GM12878 (cell line): ENCODE data around the gene SPOP. TPM values are rescaled to one million over a fixed set of nuclear protein-coding genes. Genes with fewer than 3 reads are reported as not detected.

ENCODE experiments used
- ATAC-seq: fragments of 200-7000 bp; cut with Tn5 transposase; 3 replicates; pipeline ENCODE4 v1.9.1; 2020; ENCODE audit warnings: mild to moderate bottlenecking, moderate library complexity
- BruUV-seq: library from RNA; stranded (reverse); fragments of 400-500 nt; replicated peaks from 2 replicates; lab custom pipeline; 2021; lab: Mats Ljungman, UMichigan
- CTCF ChIA-PET: fragments of 300-600 bp; sonication (Branson Sonifier 250); formaldehyde crosslinking; extraction: SDS; loops from one replicate; lab custom pipeline; 2021; ENCODE audit warnings: inconsistent platforms; lab: Yijun Ruan, JAX
- POLR2A ChIA-PET: fragments of 350-600 bp; formaldehyde crosslinking; extraction: SDS; loops from one replicate; lab custom pipeline; 2021; ENCODE audit warnings: inconsistent platforms; lab: Charles Lee
- RAD21 ChIA-PET: fragments of 300-600 bp; sonication (Branson Sonifier 250); formaldehyde crosslinking; loops from one replicate; lab custom pipeline; 2023; ENCODE audit warnings: antibody characterized with exemption; ENCODE audit not compliant: unreplicated experiment; lab: Charles Lee
- SMC1A ChIA-PET: fragments of 300-600 bp; sonication (Branson Sonifier 250); formaldehyde crosslinking; loops from one replicate; lab custom pipeline; 2023; ENCODE audit not compliant: unreplicated experiment, uncharacterized antibody; lab: Charles Lee
- DNase-seq: peaks from one replicate; pipeline ENCODE4 v3.0.0-alpha.2; 2011; ENCODE audit warnings: low read depth, low spot score
- FAIRE-seq: peaks from 3 replicates; lab custom pipeline; 2011; peaks lifted over from hg19 to GRCh38; lab: Jason Lieb, UNC
- H2AFZ ChIP-seq: 2 replicates; pipeline ENCODE4 v1.6.0; 2011; ENCODE audit warnings: low read depth, low read length, control low read depth; ENCODE audit not compliant: control insufficient read depth
- H3K27ac ChIP-seq: 2 replicates; pipeline ENCODE4 v1.5.1; 2011; ENCODE audit warnings: control low read depth; ENCODE audit not compliant: control insufficient read depth, insufficient read depth
- H3K27me3 ChIP-seq, 2 experiments: replicated peaks in 1 of 2; 2 replicates each; pipeline versions ENCODE4 v1.6.0 to v1.6.1; 2011; ENCODE audit warnings: low read length in 1 of 2; ENCODE audit not compliant: control insufficient read depth in 2 of 2, insufficient read depth in 2 of 2
- H3K36me3 ChIP-seq, 2 experiments: 2 replicates each; pipeline ENCODE4 v1.5.1; 2011; ENCODE audit warnings: low read length in 1 of 2; ENCODE audit not compliant: control insufficient read depth in 2 of 2, insufficient read depth in 2 of 2
- H3K4me1 ChIP-seq: 2 replicates; pipeline ENCODE4 v1.6.1; 2011; ENCODE audit warnings: mild to moderate bottlenecking, low read length, moderate library complexity, mixed read lengths; ENCODE audit not compliant: control insufficient read depth, insufficient read depth
- H3K4me2 ChIP-seq: 2 replicates; pipeline ENCODE4 v1.6.0; 2011; ENCODE audit warnings: control low read depth; ENCODE audit not compliant: control insufficient read depth, insufficient read depth
- H3K4me3 ChIP-seq: fragments of 200-600 bp; sonication (generic); 2 replicates; pipeline ENCODE4 v1.5.1; 2016
- H3K79me2 ChIP-seq: 2 replicates; pipeline ENCODE4 v1.6.0; 2011; ENCODE audit warnings: low read length; ENCODE audit not compliant: control insufficient read depth, insufficient read depth
- H3K9ac ChIP-seq: 2 replicates; pipeline ENCODE4 v1.8.0; 2011; ENCODE audit warnings: low read length, control low read depth, mixed read lengths; ENCODE audit not compliant: control insufficient read depth, insufficient read depth
- H3K9me3 ChIP-seq: replicated peaks from 3 replicates; pipeline ENCODE4 v1.5.1; 2011; ENCODE audit warnings: mild to moderate bottlenecking, low read length; ENCODE audit not compliant: control insufficient read depth, insufficient read depth
- H4K20me1 ChIP-seq: 2 replicates; pipeline ENCODE4 v1.6.0; 2011; ENCODE audit not compliant: control insufficient read depth, insufficient read depth
- BACH1 ChIP-seq: fragments of 450-650 bp; IDR thresholded peaks from 2 replicates; pipeline ENCODE4 v1.6.1; 2017; ENCODE audit warnings: mild to moderate bottlenecking, borderline replicate concordance
- FOS ChIP-seq: IDR thresholded peaks from 3 replicates; pipeline ENCODE4 v1.6.1; 2011; ENCODE audit warnings: borderline replicate concordance; ENCODE audit not compliant: insufficient read length; ENCODE audit errors: extremely low read depth
- GATAD2B ChIP-seq: fragments of 450-650 bp; conservative IDR thresholded peaks from 2 replicates; pipeline ENCODE4 v1.6.1; 2017; ENCODE audit warnings: low read depth, mild to moderate bottlenecking, moderate library complexity
- IKZF1 ChIP-seq: fragments of 450-650 bp; conservative IDR thresholded peaks from 2 replicates; pipeline ENCODE4 v1.6.1; 2017; ENCODE audit warnings: antibody characterized with exemption, mild to moderate bottlenecking
- MTA2 ChIP-seq: fragments of 450-650 bp; IDR thresholded peaks from 2 replicates; pipeline ENCODE4 v1.6.1; 2016; ENCODE audit warnings: low read depth, mild to moderate bottlenecking, moderate library complexity
- MXI1 ChIP-seq: fragments of 150-350 bp; IDR thresholded peaks from 2 replicates; pipeline ENCODE4 v1.6.1; 2011; ENCODE audit warnings: low read depth, mild to moderate bottlenecking, inconsistent platforms, low read length, improper control_type of control experiment
- STAT1 ChIP-seq: fragments of 450-650 bp; conservative IDR thresholded peaks from 2 replicates; pipeline ENCODE4 v1.6.1; 2014; ENCODE audit warnings: antibody characterized with exemption, mild to moderate bottlenecking
- TCF7 ChIP-seq: IDR thresholded peaks from 2 replicates; pipeline ENCODE4 v1.6.1; 2014; ENCODE audit warnings: antibody characterized with exemption, borderline replicate concordance
- ZSCAN29 ChIP-seq: fragments of 450-650 bp; IDR thresholded peaks from 2 replicates; pipeline ENCODE4 v1.6.1; 2017; ENCODE audit warnings: mild to moderate bottlenecking, moderate library complexity
- WGBS: methylation state at CpG from one replicate; pipeline ENCODE4 v1.1.6; 2016; ENCODE audit warnings: low lambda C conversion rate; ENCODE audit not compliant: insufficient replicate concordance, insufficient coverage; ENCODE audit errors: missing lambda C conversion rate; 5-methylcytosine and 5-hydroxymethylcytosine counted together
- in situ Hi-C: fragments of 300-500 bp; cut with MboI; formaldehyde crosslinking; loops from 9 replicates; pipeline ENCODE4 v1.14.3; 2018; ENCODE audit warnings: mixed read lengths
- intact Hi-C: fragments of 100-400 bp; cut with micrococcal nuclease; formaldehyde crosslinking; loops from one replicate; pipeline ENCODE4 v1.14.2; 2022; ENCODE audit not compliant: unreplicated experiment
- polyA plus RNA-seq, 11 experiments: library from polyadenylated mRNA; depleted of rRNA in 4 of 11; unstranded in 6 of 11; stranded (reverse) in 5 of 11; fragments of >200 nt; fragmentation: Nextera tagmentation in 4 of 11; fragmentation: Illumina TruSeq in 1 of 11; extraction: Ambion mirVana in 4 of 11; extraction: Trizol in 1 of 11; gene quantifications; 1 replicate in 1 of 11; 2 replicates in 10 of 11; pipeline versions ENCODE4 v1.2.1 to v1.2.3, GENCODE V29; 2011 to 2016; ENCODE audit warnings: inconsistent platforms in 2 of 11, missing spikeins in 2 of 11, low read depth in 1 of 11
- total RNA-seq, 4 experiments: library from RNA; depleted of rRNA in 3 of 4; stranded (reverse); fragments of >200 nt in 3 of 4; fragmentation: Illumina TruSeq in 1 of 4; extraction: Trizol in 1 of 4; gene quantifications; 2 replicates each; pipeline versions ENCODE4 v1.2.1 to v1.2.3, GENCODE V29; 2013 to 2021
- TF ChIP-seq, protein P1 (sequence below): IDR thresholded peaks from 2 replicates; pipeline ENCODE4 v1.6.1; 2011; ENCODE audit warnings: mild to moderate bottlenecking, low read depth, low read length, moderate library complexity; ENCODE audit not compliant: insufficient replicate concordance
- TF ChIP-seq, protein P2 (sequence below): IDR thresholded peaks from 2 replicates; pipeline ENCODE4 v1.6.1; 2012; ENCODE audit warnings: low read depth, low read length, improper control_type of control experiment
- TF ChIP-seq, protein P3 (sequence below): IDR thresholded peaks from 2 replicates; pipeline ENCODE4 v1.6.1; 2012; ENCODE audit warnings: low read depth, low read length, improper control_type of control experiment

The SPOP gene
- total and polyA plus RNA-seq, 10 of the 15 experiments (the other 5 are each of a cell fraction or from before 2014, with no cell fraction given): 35.1 to 80.4 (median 44.7) TPM

DNA sequence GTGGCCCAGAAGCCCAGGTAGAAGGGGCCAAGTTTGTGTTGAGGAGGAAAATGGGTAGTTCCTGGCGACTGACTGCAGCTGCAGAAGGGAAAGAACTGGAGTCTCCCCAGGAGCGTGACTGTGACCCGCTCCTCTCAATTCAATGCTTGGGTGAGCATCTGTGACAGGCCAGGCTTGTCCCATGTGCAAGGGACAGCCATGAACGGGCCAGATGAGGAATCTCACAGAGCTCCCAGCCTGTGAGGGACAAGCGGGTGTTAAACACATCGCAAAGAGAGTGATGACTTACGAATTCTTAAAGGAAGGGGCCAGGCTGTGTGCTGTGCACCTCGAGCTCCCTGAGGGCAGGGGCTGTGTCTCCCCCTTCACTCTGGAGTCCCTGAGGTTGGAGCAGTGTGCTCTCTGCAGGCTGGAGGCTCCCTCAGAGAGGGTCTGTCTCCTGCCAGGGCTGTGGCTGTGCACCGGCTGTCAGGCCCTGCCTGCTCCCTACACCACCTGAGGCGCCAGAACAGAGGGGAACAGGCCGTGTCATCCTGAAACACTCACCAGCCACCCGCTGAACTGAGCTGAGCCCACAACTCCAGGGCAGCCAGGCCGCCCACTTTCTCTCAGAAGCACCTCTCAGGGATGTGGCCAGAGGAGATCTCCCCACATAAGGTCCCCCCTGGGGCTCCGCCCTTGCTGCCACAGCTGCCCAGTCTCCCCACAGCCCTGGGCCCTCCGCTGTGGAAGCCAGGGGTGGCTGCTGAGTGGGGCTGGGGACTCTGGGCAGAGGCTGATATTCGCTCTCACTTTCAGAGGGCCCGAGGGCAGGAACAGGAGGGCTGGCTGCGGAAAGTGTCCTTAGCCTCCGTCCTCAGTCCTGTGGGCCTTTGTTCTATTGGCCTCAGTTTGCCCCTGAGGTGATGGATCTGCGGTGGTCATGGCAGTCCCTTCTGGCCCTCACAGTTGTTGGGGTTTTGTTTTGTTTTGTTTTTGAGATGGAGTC lies 127.9 kb downstream of the SPOP start (continued):
- no peak for TF ChIP-seq STAT1
- TF ChIP-seq, protein P1, sequence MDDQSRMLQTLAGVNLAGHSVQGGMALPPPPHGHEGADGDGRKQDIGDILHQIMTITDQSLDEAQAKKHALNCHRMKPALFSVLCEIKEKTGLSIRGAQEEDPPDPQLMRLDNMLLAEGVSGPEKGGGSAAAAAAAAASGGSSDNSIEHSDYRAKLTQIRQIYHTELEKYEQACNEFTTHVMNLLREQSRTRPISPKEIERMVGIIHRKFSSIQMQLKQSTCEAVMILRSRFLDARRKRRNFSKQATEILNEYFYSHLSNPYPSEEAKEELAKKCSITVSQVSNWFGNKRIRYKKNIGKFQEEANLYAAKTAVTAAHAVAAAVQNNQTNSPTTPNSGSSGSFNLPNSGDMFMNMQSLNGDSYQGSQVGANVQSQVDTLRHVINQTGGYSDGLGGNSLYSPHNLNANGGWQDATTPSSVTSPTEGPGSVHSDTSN: no peak
- no peak for TF ChIP-seq IKZF1
- no peak for TF ChIP-seq MTA2

DNA sequence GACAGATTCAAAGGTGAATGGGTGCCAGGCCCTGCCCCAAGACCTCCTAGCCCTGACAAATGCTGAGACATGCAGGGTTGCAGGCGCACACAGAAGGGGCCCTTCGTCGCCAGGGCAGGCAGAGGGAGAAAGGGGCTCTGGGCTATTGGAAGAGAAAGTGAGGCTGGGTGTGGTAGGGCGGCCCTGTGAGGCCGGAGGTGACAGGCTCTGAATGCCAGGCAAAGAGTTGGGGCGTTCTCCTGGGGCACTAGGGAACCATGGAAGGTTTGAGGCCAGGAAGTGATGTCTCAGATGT lies 128.6 kb downstream of the SPOP start:
- H3K27me3 ChIP-seq: 0 out of 4 replicates have a peak, but pooled peaks cover 0 to 2% of the 10 kb centered on the region in 2 experiments
- FAIRE-seq: no peak
- H2AFZ ChIP-seq: no peak overlapping the region
- ChIA-PET RAD21 (no interaction called here), CTCF (no interaction called here), POLR2A (no interaction called here), SMC1A (no interaction called here)
- no peak overlapping the region for H3K27ac ChIP-seq
- ATAC-seq: no peak
- no peak overlapping the region for H3K4me3 ChIP-seq
- WGBS: 31% methylated on average over 6 of the region's 6 CpGs
- no peak overlapping the region for H3K4me2 ChIP-seq
- intact Hi-C loops: loop anchor here (2.0 kb wide), 1 partner anchor 140 kb away; no protein-coding TSS in a partner anchor
- H3K4me1 ChIP-seq: no peaks in the 10 kb centered on the region
- in situ Hi-C loops: no loop called here
- H3K9ac ChIP-seq: no peak overlapping the region
- TF ChIP-seq BACH1: no peak
- TF ChIP-seq MXI1: no peak
- TF ChIP-seq ZSCAN29: no peak
- no peak for TF ChIP-seq TCF7
- TF ChIP-seq, protein P2, sequence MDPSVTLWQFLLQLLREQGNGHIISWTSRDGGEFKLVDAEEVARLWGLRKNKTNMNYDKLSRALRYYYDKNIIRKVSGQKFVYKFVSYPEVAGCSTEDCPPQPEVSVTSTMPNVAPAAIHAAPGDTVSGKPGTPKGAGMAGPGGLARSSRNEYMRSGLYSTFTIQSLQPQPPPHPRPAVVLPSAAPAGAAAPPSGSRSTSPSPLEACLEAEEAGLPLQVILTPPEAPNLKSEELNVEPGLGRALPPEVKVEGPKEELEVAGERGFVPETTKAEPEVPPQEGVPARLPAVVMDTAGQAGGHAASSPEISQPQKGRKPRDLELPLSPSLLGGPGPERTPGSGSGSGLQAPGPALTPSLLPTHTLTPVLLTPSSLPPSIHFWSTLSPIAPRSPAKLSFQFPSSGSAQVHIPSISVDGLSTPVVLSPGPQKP: no peak
- TF ChIP-seq FOS: no peak
- TF ChIP-seq, protein P3, sequence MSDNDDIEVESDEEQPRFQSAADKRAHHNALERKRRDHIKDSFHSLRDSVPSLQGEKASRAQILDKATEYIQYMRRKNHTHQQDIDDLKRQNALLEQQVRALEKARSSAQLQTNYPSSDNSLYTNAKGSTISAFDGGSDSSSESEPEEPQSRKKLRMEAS: no peak
- TF ChIP-seq GATAD2B: no peak
- no peaks in the 10 kb centered on the region for H3K79me2 ChIP-seq
- H3K9me3 ChIP-seq: no peaks in the 10 kb centered on the region; the same call in 2 of the 3 replicates
- H4K20me1 ChIP-seq: no peaks in the 10 kb centered on the region
- no TSS peak for BruUV-seq
- no peaks in the 10 kb centered on the region for H3K36me3 ChIP-seq
- DNase-seq: no peak
